ENCODE data around the gene REV3L.
"Not testable (repeated sequence)": the region's sequence is repeated elsewhere in the genome, so short reads cannot be mapped to it uniquely, and the experiment has no call there.

GRCh38 chr6:111505498-111505897 lies 22.5 kb upstream of the REV3L start:
- not testable (repeated sequence) for TF ChIP-seq SIN3A (IDR thresholded peaks at IDR 0.05; ENCODE audit: low read depth); POLR2AphosphoS5 (IDR thresholded peaks at IDR 0.05; ENCODE audit: low read depth, low read length); CTCF (IDR thresholded peaks at IDR 0.05 in 2 of 3, conservative IDR thresholded peaks at IDR 0.05 in 1 of 3; ENCODE audit: borderline replicate concordance in 1 of 3, insufficient read depth in 1 of 3, low read depth in 2 of 3, low read length in 2 of 3); EZH2phosphoT487 (IDR thresholded peaks at IDR 0.05; ENCODE audit: borderline replicate concordance); POLR2A (IDR thresholded peaks at IDR 0.05; ENCODE audit: borderline replicate concordance, extremely low read depth, insufficient read depth, insufficient read length); ZNF274 (IDR thresholded peaks at IDR 0.05; ENCODE audit: low read depth, low read length)
